K562 (cell line): Measurements from ENCODE around the gene STAG2. TPM values are rescaled to one million over a fixed set of nuclear protein-coding genes. Genes with fewer than 3 reads are reported as not detected.

Experiments
- EGR1 ChIP-seq: fragments of 450-650 bp; conservative IDR thresholded peaks from 2 replicates; pipeline ENCODE4 v1.6.1; 2017; ENCODE audit warnings: mild to moderate bottlenecking
- HNRNPLL ChIP-seq: fragments of 200-400 bp; formaldehyde crosslinking; IDR thresholded peaks from 2 replicates; pipeline ENCODE4 v1.6.1; 2017; ENCODE audit warnings: low read length, low read depth, mild to moderate bottlenecking; ENCODE audit not compliant: poor library complexity, severe bottlenecking
- KDM5B ChIP-seq: fragments of 200-600 bp; sonication (generic); IDR thresholded peaks from 2 replicates; pipeline ENCODE4 v1.6.1; 2012; ENCODE audit warnings: low read depth, mild to moderate bottlenecking, moderate library complexity, low read length, control low read depth, inconsistent platforms; ENCODE audit not compliant: insufficient replicate concordance
- MGA ChIP-seq: fragments of 450-650 bp; IDR thresholded peaks from 2 replicates; pipeline ENCODE4 v1.6.1; 2016; ENCODE audit warnings: mild to moderate bottlenecking, moderate library complexity
- NFRKB ChIP-seq: fragments of 450-650 bp; IDR thresholded peaks from 2 replicates; pipeline ENCODE4 v1.6.1; 2016; ENCODE audit warnings: low read depth
- NUFIP1 ChIP-seq: fragments of 450-650 bp; IDR thresholded peaks from 2 replicates; pipeline ENCODE4 v1.6.1; 2018; ENCODE audit not compliant: partially characterized antibody
- ZBTB9 ChIP-seq: fragments of 450-650 bp; formaldehyde crosslinking; IDR thresholded peaks from 2 replicates; pipeline ENCODE4 v1.4.0; 2020; ENCODE audit warnings: mild to moderate bottlenecking, moderate library complexity
- ZNF175 ChIP-seq: fragments of 200-800 bp; sonication (Bioruptor generic); IDR thresholded peaks from 2 replicates; pipeline ENCODE4 v1.6.1; 2016; ENCODE audit warnings: low read depth, mild to moderate bottlenecking, missing genetic modification characterization, missing compliant biosample characterization
- ZNF740 ChIP-seq, 3 experiments: fragments of 200-800 bp in 1 of 3; sonication (Bioruptor generic) in 1 of 3; sonication (generic) in 1 of 3; formaldehyde crosslinking in 1 of 3; IDR thresholded peaks; 2 replicates each; pipeline versions ENCODE4 v1.6.1 to v1.8.0; 2016 to 2022; ENCODE audit warnings: mild to moderate bottlenecking in 2 of 3, missing compliant biosample characterization in 2 of 3, missing genetic modification characterization in 2 of 3, missing genetic modification reagents in 1 of 3
- polyA plus RNA-seq, 8 experiments: library from polyadenylated mRNA; depleted of rRNA in 4 of 8; stranded (reverse) in 5 of 8; unstranded in 3 of 8; fragments of >200 nt; fragmentation: Nextera tagmentation in 2 of 8; fragmentation: Illumina TruSeq in 1 of 8; extraction: Ambion mirVana in 2 of 8; extraction: Trizol in 1 of 8; gene quantifications; 2 replicates each; pipeline versions ENCODE4 v1.2.1 to v1.2.3, GENCODE V29; 2011 to 2014; ENCODE audit warnings: inconsistent platforms in 1 of 8, missing spikeins in 1 of 8
- total RNA-seq, 7 experiments: library from RNA; depleted of rRNA in 6 of 7; stranded (reverse); fragments of >200 nt in 6 of 7; fragmentation: Illumina TruSeq in 2 of 7; extraction: Trizol in 2 of 7; gene quantifications; 2 replicates each; pipeline versions ENCODE4 v1.2.1 to v1.2.3, GENCODE V29; 2011 to 2021; ENCODE audit warnings: low replicate concordance in 1 of 7

STAG2 gene
- total and polyA plus RNA-seq, 9 of the 15 experiments (the other 6 are each of a cell fraction or from before 2014, with no cell fraction given): 40.3 to 133 (median 90.1) TPM

- TF ChIP-seq MGA: peak; percentile 38; the same call in 1 of the 2 replicates
- TF ChIP-seq NUFIP1: no peak
- TF ChIP-seq ZNF175 (CRISPR knock-in tag): 0 out of 2 replicates have a peak, but pooled peaks have one; percentile 5
- peak; percentile 5 for TF ChIP-seq HNRNPLL
- peak; percentile 49; the same call in 1 of the 2 replicates for TF ChIP-seq EGR1
- peak; percentile 53; the same call in 1 of the 2 replicates for TF ChIP-seq NFRKB
- TF ChIP-seq KDM5B: peak; percentile 67
- no peak for TF ChIP-seq ZBTB9 (CRISPR knock-in tag)
- TF ChIP-seq ZNF740 (CRISPR knock-in tag; IDR thresholded peaks at IDR 0.05): peak; percentile 22; the same call in 1 of the 2 replicates
- no peak for TF ChIP-seq ZNF740 (tag; IDR thresholded peaks at IDR 0.05)
These were observed 2.0 kb upstream of the STAG2 start (continued) for GRCh38 chrX:123959281-123960063.
